HG03565 (cell line): Measurements from ENCODE around the gene VAPB.

Source experiments
- ATAC-seq: cut with Tn5 transposase; IDR thresholded peaks from one replicate; pipeline ENCODE4 v1.9.1; 2021; ENCODE audit warnings: mild to moderate bottlenecking, moderate library complexity; ENCODE audit not compliant: unreplicated experiment

VAPB gene

DNA sequence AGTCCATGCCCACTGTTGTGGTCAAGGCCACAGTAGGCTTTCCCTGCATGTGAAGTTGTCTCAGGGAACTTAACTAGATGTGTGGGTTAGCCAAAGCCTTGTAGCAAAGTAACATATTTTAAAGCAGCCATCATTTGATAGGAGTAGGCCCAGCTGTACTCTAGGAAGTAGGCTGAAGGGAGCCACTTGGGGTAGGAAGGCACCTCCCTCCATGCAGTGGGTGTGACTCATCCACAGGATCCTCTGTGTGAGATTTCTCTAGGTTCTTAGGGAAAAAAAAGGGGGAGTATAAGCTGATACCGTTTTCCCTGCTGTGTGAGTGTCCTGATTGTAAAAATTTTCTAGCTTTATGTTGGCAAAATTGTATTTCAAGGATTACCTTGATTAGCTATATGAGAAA is 44.7 kb downstream of the VAPB start:
- ATAC-seq: no peak

DNA sequence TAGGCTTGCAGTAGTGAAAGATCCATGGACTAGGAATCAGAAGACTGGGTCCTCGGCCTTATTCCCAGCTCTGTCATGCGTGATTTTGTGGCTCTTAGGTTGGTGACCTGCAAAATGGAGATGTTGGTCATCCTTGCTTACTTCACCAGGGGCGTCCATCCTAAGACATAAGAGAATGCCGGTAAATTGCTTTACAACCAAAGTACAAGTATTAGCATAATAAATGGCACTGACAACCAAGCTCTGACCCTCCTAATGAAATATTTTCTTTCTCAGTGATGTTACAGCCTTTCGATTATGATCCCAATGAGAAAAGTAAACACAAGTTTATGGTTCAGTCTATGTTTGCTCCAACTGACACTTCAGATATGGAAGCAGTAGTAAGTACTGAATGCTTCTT is 45.3 kb downstream of the VAPB start:
- no peak for ATAC-seq

DNA sequence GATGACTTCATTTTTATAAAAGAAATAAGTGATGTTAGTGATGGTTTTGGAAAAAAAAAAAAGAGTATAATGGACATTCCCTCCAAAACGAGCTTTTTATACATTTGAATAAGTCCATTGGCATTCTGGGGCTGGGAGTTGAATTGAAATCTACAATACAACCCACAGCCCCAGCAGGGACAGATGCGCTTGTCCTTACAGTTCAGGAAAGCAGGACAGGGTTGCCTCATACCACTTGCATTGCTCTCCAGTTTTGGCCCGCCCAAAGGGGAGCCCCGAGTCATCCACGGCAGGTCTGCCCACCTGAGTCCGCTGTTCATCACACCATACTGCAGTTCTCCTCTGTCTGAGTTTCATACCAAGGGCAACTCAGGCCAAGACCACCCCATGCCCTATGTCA is 46.2 kb downstream of the VAPB start:
- ATAC-seq: no peak

GRCh38 chr20:58436868-58437645 is 48.0 kb downstream of the VAPB start:
- no peak for ATAC-seq

GRCh38 chr20:58438970-58439808 is 50.2 kb downstream of the VAPB start:
- ATAC-seq: no peak

DNA sequence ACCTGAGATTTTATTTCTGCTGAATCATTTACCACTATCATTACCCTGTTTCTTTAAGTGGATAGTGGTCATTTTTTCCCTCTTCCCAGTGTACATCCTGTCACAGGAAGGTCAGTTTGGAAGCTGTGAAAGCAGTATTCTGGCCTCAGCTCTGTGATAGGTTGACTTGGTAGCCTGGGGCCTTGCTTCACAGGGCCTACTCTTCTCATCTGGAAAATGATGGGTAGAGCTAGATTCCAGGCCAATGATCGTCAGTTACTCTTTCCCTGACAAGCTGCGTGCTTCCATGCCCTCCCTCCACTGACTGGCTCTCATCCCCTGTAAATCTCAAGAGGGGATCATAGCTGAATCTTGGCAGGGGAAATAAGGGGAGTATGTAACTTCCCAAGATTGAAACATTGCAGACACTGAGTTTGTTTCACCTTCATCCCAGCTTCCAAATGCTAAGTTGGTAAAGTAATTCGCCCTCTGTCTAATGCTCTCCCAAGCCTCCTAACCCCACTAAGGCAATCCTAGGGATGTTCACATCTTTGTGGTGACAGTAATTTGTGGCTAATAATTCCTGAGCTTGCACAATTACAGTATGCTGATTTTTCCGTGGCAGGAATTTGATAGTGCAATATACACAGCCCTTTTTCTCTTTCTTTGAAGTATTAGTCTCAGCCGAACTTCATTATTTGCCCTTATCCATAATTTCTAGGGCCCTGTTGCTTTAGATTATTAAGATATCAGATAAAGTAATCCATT is 51.2 kb downstream of the VAPB start:
- no peak for ATAC-seq

- ATAC-seq: no peak
Observed at GRCh38 chr20:58441723-58442122, 52.7 kb downstream of the VAPB start.

DNA sequence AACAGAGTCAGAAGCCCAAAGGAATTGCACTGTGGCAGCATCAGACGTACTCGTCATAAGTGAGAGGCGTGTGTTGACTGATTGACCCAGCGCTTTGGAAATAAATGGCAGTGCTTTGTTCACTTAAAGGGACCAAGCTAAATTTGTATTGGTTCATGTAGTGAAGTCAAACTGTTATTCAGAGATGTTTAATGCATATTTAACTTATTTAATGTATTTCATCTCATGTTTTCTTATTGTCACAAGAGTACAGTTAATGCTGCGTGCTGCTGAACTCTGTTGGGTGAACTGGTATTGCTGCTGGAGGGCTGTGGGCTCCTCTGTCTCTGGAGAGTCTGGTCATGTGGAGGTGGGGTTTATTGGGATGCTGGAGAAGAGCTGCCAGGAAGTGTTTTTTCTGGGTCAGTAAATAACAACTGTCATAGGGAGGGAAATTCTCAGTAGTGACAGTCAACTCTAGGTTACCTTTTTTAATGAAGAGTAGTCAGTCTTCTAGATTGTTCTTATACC is 55.8 kb downstream of the VAPB start:
- ATAC-seq: no peak

DNA sequence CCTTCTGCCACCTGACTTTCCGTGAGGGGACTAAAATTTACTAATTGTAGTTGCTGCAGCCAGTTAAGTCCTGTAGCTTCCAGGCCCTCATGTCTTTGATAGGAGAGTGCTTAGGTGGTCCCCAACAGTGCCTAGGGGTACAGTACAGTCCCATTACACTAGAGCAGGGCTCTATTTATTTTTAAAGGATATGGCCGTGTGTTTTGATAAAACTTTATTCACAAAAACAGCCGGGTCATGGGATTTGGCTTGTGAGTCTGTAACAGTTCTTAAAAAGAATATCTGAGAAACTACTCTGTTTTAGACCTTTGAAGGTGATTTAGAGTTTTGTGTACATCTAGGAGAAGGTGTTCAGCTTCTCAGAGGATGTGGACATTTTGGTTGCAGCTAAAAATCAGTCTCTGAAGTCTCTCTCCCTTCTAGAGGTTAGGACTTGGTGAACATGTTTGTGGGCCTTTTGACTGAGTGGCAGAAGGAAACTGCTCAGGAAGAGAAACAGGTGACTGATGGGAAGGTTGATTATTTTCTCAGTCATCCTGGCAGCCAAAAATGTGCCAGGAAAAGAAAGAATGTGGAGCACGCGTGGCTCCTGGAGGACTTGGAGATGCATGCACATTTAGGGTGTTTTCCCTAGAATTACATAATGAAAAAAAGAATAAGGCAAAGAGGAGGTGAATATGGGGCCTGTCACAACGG is 57.4 kb downstream of the VAPB start:
- no peak for ATAC-seq

DNA sequence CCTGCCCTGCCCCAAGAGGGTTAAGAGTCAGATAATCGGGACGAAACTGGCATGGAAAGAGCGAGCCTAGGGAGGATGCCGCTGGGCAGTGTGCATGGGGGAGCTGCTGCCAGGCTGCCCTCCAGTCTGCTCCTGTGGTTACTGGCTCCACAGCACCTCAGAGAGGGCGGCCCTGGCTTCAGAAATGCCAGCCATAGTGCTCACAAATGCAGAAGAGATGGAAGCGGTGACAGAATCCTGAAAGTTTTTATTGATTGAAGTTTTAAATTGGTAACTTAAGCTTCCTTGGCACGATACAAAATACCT is 57.9 kb downstream of the VAPB start:
- no peak for ATAC-seq

- no peak for ATAC-seq
Observed at GRCh38 chr20:58447511-58448391, 58.7 kb downstream of the VAPB start.

DNA sequence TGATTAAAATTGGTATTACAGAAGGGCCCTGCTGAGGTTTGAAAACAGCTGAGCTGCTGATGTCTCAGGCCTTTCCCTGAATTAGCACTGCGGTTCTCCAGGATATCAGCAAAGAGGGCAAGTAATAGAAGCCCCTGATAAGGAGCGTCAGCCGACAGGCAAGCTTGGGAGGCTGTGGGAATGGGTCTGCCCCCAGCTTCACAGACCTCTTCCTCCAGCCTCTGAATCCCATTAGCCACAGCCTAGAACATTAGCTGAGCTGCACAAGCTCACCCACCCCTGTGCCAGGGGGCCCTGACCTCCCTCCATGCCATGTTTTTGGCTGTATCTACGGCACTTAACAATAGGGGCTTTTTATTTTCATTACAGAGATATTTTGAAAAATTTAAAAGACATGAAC is 59.9 kb downstream of the VAPB start:
- no peak for ATAC-seq

DNA sequence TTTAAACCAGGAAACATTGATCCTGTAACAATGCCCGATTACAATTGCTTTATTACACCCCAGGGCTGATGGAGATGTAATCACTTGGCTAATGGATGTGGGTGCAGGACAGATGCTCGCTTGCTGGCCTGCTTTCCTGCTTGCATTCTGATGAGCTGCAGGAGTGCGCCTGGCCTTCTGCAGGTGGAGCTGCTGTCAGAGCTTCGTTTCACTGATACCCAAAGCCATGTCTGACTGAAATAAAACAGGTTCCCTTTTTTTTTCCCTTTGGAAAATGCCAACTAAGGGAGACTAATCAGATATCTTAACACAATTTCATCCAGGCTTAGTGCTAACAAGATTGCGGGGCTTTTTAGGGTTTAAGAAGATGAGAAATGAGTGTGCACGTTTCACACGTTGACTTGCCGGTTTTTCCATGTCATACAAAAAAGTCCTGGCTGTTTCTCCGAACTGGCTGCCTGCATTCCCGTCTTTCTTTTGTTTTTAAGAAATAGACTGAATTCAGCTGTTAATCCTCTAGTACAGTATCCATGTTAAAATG is 60.7 kb downstream of the VAPB start:
- no peak for ATAC-seq

GRCh38 chr20:58450254-58450653 is 61.2 kb downstream of the VAPB start:
- peak; percentile 38 for ATAC-seq

DNA sequence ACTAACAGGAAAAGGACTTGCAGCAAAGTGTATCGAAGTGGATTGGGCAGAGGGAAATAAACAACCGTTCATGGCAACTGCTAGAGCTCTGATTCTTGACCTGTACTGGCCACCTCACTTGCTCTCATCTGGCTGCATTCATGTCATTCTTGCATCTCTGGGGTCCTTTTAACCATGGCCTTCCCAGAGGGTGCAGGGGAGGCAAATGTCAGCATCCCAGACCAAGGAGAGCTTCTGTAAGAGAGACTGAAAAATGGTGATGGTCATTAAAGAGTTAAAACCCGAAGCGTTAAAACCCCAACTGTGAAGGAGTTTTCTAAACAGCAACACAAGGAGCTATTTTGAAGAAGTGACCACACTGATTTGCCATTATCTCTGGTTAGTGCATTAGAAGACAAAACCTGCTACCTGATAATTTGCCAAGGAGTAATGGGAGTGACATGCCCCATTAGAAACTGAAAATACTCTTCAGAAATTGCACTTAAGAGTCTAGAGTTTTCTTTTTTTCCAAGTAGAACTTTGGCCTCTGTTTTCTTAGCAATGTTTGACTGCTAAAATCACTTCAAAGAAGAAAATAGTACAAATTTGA is 63.7 kb downstream of the VAPB start:
- ATAC-seq: no peak

DNA sequence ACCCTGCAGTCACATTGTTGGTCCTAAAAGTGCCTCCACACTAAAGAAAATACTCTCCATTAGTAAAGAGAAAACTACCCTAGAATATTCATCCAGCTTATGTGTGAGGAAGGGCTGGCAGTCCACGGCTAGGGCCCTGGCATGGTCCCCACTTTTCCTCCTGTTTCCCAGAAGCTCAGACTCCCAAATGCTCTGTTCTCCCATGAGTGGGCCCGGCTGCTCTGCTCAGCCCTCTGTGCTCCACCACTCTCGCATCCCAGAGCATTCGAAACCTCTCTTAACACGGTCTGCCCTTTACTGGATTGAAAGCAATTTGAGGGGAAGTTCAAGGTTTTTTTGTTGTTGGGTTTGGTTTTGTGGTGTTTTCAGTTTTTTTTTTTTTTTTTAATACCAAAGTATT is 64.4 kb downstream of the VAPB start:
- ATAC-seq: no peak

- no peak for ATAC-seq
Observed at GRCh38 chr20:58454460-58454859, 65.4 kb downstream of the VAPB start.

DNA sequence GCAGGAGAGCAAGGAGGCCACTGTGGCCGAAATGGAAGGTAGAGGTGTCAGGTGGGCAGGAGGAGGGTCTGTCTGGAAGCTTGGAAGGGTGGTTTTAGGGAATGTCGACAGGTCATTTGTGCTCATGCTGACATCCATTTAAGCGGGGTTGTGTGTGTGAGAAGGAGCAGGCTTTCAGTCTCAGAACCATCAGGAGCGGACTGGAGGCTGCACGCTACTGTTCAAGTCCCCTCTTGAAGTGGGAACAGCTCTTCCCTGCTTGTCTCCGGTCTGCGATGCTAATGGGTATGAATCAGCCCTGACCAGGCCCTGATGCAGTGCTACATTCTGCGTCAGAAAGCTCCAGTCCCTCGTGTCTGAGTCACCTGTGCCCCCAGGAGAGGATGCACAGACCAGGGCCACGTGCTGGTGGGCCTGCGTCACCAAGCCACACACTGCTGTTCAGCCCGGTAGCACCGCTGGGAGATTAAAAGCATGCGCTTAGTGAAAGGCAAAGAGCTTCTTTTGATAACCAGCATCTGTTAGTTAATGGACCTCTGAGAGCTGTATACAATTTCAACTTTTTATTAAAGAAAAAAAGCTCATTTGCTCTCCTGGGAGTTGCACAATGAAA is 68.2 kb downstream of the VAPB start:
- no peak for ATAC-seq
